H9 (cell line): Measurements from ENCODE around the gene THOC2. TPM values are rescaled to one million over a fixed set of nuclear protein-coding genes. Genes with fewer than 3 reads are reported as not detected.

Experiments
- DNase-seq: peaks from one replicate; pipeline ENCODE4 v3.0.0-alpha.2; 2017
- H2AFZ ChIP-seq: one replicate; pipeline ENCODE4 v1.6.1; 2013; ENCODE audit warnings: mild to moderate bottlenecking, low read length, control low read depth, moderate library complexity
- H2AK5ac ChIP-seq: 2 replicates; pipeline ENCODE4 v1.6.1; 2013; ENCODE audit warnings: low read length, control low read depth, mixed read lengths; ENCODE audit not compliant: insufficient read length
- H2BK120ac ChIP-seq: one replicate; pipeline ENCODE4 v1.6.1; 2013; ENCODE audit warnings: low read depth, mild to moderate bottlenecking, low read length, control low read depth, inconsistent platforms; ENCODE audit not compliant: poor library complexity, severe bottlenecking
- H2BK12ac ChIP-seq: 2 replicates; pipeline ENCODE4 v1.6.1; 2013; ENCODE audit warnings: low read length, control low read depth, mixed read lengths, low read depth; ENCODE audit not compliant: insufficient read length
- H2BK15ac ChIP-seq: 2 replicates; pipeline ENCODE4 v1.6.1; 2013; ENCODE audit warnings: low read depth, low read length, control low read depth
- H2BK20ac ChIP-seq: one replicate; pipeline ENCODE4 v1.6.1; 2013; ENCODE audit warnings: low read depth, mild to moderate bottlenecking, low read length, control low read depth, inconsistent platforms; ENCODE audit not compliant: poor library complexity, severe bottlenecking
- H2BK5ac ChIP-seq: 2 replicates; pipeline ENCODE4 v1.6.1; 2013; ENCODE audit warnings: low read length, control low read depth, mixed read lengths; ENCODE audit not compliant: insufficient read length
- H3K14ac ChIP-seq: 2 replicates; pipeline ENCODE4 v1.6.1; 2013; ENCODE audit warnings: low read length, control low read depth; ENCODE audit not compliant: insufficient read depth
- H3K18ac ChIP-seq: 2 replicates; pipeline ENCODE4 v1.6.1; 2013; ENCODE audit warnings: low read depth, mild to moderate bottlenecking, mixed read lengths, low read length, control low read depth; ENCODE audit not compliant: insufficient read length
- H3K23ac ChIP-seq: 2 replicates; pipeline ENCODE4 v1.6.1; 2013; ENCODE audit warnings: low read length, control low read depth, mixed read lengths, low read depth; ENCODE audit not compliant: insufficient read length
- H3K23me2 ChIP-seq: 2 replicates; pipeline ENCODE4 v1.6.1; 2013; ENCODE audit warnings: low read depth, mild to moderate bottlenecking, mixed read lengths, low read length, control low read depth; ENCODE audit not compliant: insufficient read length, poor library complexity, severe bottlenecking
- H3K27ac ChIP-seq: 2 replicates; pipeline ENCODE4 v1.5.1; 2013; ENCODE audit warnings: low read length, control low read depth, mixed read lengths, low read depth; ENCODE audit not compliant: insufficient read length
- H3K27me3 ChIP-seq: 2 replicates; pipeline ENCODE4 v1.6.1; 2013; ENCODE audit warnings: low read length, control low read depth, inconsistent platforms; ENCODE audit not compliant: insufficient read depth
- H3K4ac ChIP-seq: 2 replicates; pipeline ENCODE4 v1.6.1; 2013; ENCODE audit warnings: low read depth, mild to moderate bottlenecking, control low read depth, inconsistent platforms, low read length, moderate library complexity
- H3K4me1 ChIP-seq: 2 replicates; pipeline ENCODE4 v1.6.1; 2013; ENCODE audit warnings: low read length, control low read depth, inconsistent platforms; ENCODE audit not compliant: insufficient read depth
- H3K4me2 ChIP-seq: 2 replicates; pipeline ENCODE4 v1.6.1; 2013; ENCODE audit warnings: low read length, control low read depth, mixed read lengths; ENCODE audit not compliant: insufficient read length, insufficient read depth
- H3K56ac ChIP-seq: 2 replicates; pipeline ENCODE4 v1.6.1; 2013; ENCODE audit warnings: low read depth, mild to moderate bottlenecking, mixed read lengths, low read length, control low read depth; ENCODE audit not compliant: insufficient read length
- H3K79me1 ChIP-seq: 2 replicates; pipeline ENCODE4 v1.6.1; 2013; ENCODE audit warnings: low read depth, mild to moderate bottlenecking, moderate library complexity, low read length, control low read depth, inconsistent platforms; ENCODE audit not compliant: insufficient read depth, poor library complexity, severe bottlenecking
- H3K79me2 ChIP-seq: 2 replicates; pipeline ENCODE4 v1.6.1; 2013; ENCODE audit warnings: low read length, control low read depth, inconsistent platforms; ENCODE audit not compliant: insufficient read depth
- H3K9ac ChIP-seq: 2 replicates; pipeline ENCODE4 v1.6.1; 2013; ENCODE audit warnings: low read length, control low read depth, mixed read lengths; ENCODE audit not compliant: insufficient read length; ENCODE audit errors: extremely low read depth
- H3K9me3 ChIP-seq: one replicate; pipeline ENCODE4 v1.6.1; 2013; ENCODE audit warnings: low read depth, low read length, inconsistent platforms; ENCODE audit not compliant: control insufficient read depth
- H3T11ph ChIP-seq: one replicate; pipeline ENCODE4 v1.6.1; 2013; ENCODE audit warnings: mild to moderate bottlenecking, low read length, control low read depth, inconsistent platforms
- H4K20me1 ChIP-seq: one replicate; pipeline ENCODE4 v1.6.1; 2013; ENCODE audit not compliant: control insufficient read depth, insufficient read length, insufficient read depth
- H4K5ac ChIP-seq: 2 replicates; pipeline ENCODE4 v1.6.1; 2013; ENCODE audit warnings: low read depth, mild to moderate bottlenecking, mixed read lengths, low read length, control low read depth; ENCODE audit not compliant: insufficient read length
- H4K8ac ChIP-seq: replicated peaks from 2 replicates; pipeline ENCODE4 v1.6.1; 2013; ENCODE audit warnings: low read length, control low read depth, mixed read lengths, low read depth; ENCODE audit not compliant: insufficient read length
- H4K91ac ChIP-seq: 2 replicates; pipeline ENCODE4 v1.6.1; 2013; ENCODE audit warnings: low read depth, mild to moderate bottlenecking, moderate library complexity, mixed read lengths, low read length, control low read depth; ENCODE audit not compliant: insufficient read length
- H3K27ac Mint-ChIP-seq, 3 experiments: 2 replicates in 2 of 3; 3 replicates in 1 of 3; pipeline ENCODE4 v1.8.0; 2020 to 2021; ENCODE audit warnings: mixed read lengths in 3 of 3, mild to moderate bottlenecking in 1 of 3, moderate library complexity in 1 of 3
- H3K27me3 Mint-ChIP-seq: 2 replicates; pipeline ENCODE4 v1.8.0; 2021; ENCODE audit warnings: low read depth, mild to moderate bottlenecking, moderate library complexity, mixed read lengths
- H3K36me3 Mint-ChIP-seq, 3 experiments: 2 replicates in 2 of 3; 3 replicates in 1 of 3; pipeline ENCODE4 v1.8.0; 2020 to 2021; ENCODE audit warnings: low read depth in 3 of 3, mixed read lengths in 3 of 3; ENCODE audit not compliant: insufficient read depth in 1 of 3
- H3K4me1 Mint-ChIP-seq, 2 experiments: 2 replicates each; pipeline ENCODE4 v1.8.0; 2020; ENCODE audit warnings: mixed read lengths in 2 of 2
- H3K4me3 Mint-ChIP-seq, 2 experiments: 2 replicates in 1 of 2; 3 replicates in 1 of 2; pipeline ENCODE4 v1.8.0; 2020 to 2021; ENCODE audit warnings: mild to moderate bottlenecking in 2 of 2, mixed read lengths in 2 of 2, moderate library complexity in 1 of 2
- H3K9me3 Mint-ChIP-seq, 2 experiments: 2 replicates in 1 of 2; 3 replicates in 1 of 2; pipeline ENCODE4 v1.8.0; 2020; ENCODE audit warnings: mild to moderate bottlenecking in 2 of 2, mixed read lengths in 2 of 2, moderate library complexity in 1 of 2
- CTCF ChIP-seq: fragments of 200-600 bp; sonication (generic); conservative IDR thresholded peaks from 3 replicates; pipeline ENCODE4 v1.8.0; 2021; ENCODE audit warnings: antibody characterized with exemption, mild to moderate bottlenecking
- WGBS: extraction: QIAGEN DNeasy Blood & Tissue Kit; methylation state at CpG from one replicate; pipeline ENCODE4 v1.1.7; 2013; ENCODE audit warnings: missing lambda C conversion rate, low lambda C conversion rate, mixed read lengths; ENCODE audit not compliant: insufficient read length; ENCODE audit errors: extremely low coverage; 5-methylcytosine and 5-hydroxymethylcytosine counted together
- total RNA-seq: library from RNA; stranded (reverse); gene quantifications from 2 replicates; pipeline ENCODE4 v1.2.1, GENCODE V29; 2021

The THOC2 gene
- total RNA-seq, 1 experiment from 2014 or later: 72.1 TPM

- Histone ChIP-seq H2BK12ac (no peak overlapping the region), H3K56ac (no peak overlapping the region), H4K20me1 (no peaks in the 10 kb centered on the region), H3T11ph (no peak overlapping the region), H2AK5ac (no peak overlapping the region), H4K91ac (no peak overlapping the region), H3K4me2 (no peak overlapping the region), H3K79me2 (no peaks in the 10 kb centered on the region), H3K18ac (no peak overlapping the region), H2BK5ac (no peak overlapping the region), H3K23me2 (no peaks in the 10 kb centered on the region), H4K8ac (no peak overlapping the region), H2BK20ac (no peak overlapping the region), H4K5ac (no peak overlapping the region), H3K4ac (no peak overlapping the region), H3K9me3 (peaks cover 39% of the 10 kb centered on the region), H2BK15ac (no peak overlapping the region), H2BK120ac (no peak overlapping the region), H3K23ac (no peak overlapping the region), H3K27ac (no peak overlapping the region), H3K4me1 (no peaks in the 10 kb centered on the region), H3K14ac (no peak overlapping the region), H3K9ac (no peak overlapping the region), H2AFZ (no peak overlapping the region), H3K79me1 (no peaks in the 10 kb centered on the region), H3K27me3 (no peaks in the 10 kb centered on the region)
- Mint-ChIP-seq H3K27ac (no peak overlapping the region), H3K9me3 (peaks cover 16 to 67% of the 10 kb centered on the region in 2 experiments), H3K4me3 (no peak overlapping the region), H3K4me1 (no peaks in the 10 kb centered on the region), H3K36me3 (peaks cover 0 to 4% (median 0%) of the 10 kb centered on the region in 3 experiments; a peak in 2 of 7 replicates), H3K27me3 (peaks cover 2% of the 10 kb centered on the region; the same call in 1 of the 2 replicates)
- WGBS: no CpG with 5 or more reads among the region's 3 CpGs
- no peak for TF ChIP-seq CTCF
- DNase-seq: no peak
These were observed 12.7 kb upstream of the THOC2 start for GRCh38 chrX:123745511-123745910.
